Neural cell (in vitro differentiated cells): ENCODE results near the gene TPSAB1.
"Not testable (repeated sequence)": the region's sequence is repeated elsewhere in the genome, so short reads cannot be mapped to it uniquely, and the experiment has no call there.

Experiments
- EP300 ChIP-seq: fragments of 450-650 bp; conservative IDR thresholded peaks from 2 replicates; pipeline ENCODE4 v1.6.1; 2014; ENCODE audit warnings: antibody characterized with exemption, mild to moderate bottlenecking, moderate library complexity; ENCODE audit not compliant: poor library complexity, severe bottlenecking
- EZH2 ChIP-seq: fragments of 200-600, 300-800 bp; shearing (Covaris generic), sonication (generic); IDR thresholded peaks from 2 replicates; pipeline ENCODE4 v1.6.1; 2014; ENCODE audit warnings: antibody characterized with exemption, low read length, borderline replicate concordance, mild to moderate bottlenecking; ENCODE audit not compliant: insufficient read depth, poor library complexity, severe bottlenecking
- MXI1 ChIP-seq: fragments of 450-650 bp; conservative IDR thresholded peaks from 2 replicates; pipeline ENCODE4 v1.6.1; 2014; ENCODE audit warnings: antibody characterized with exemption, mild to moderate bottlenecking; ENCODE audit not compliant: poor library complexity, severe bottlenecking
- POLR2AphosphoS5 ChIP-seq: IDR thresholded peaks from 2 replicates; pipeline ENCODE4 v1.6.1; 2012
- SMC3 ChIP-seq: fragments of 450-650 bp; conservative IDR thresholded peaks from 2 replicates; pipeline ENCODE4 v1.6.1; 2014; ENCODE audit warnings: antibody characterized with exemption, mild to moderate bottlenecking, moderate library complexity; ENCODE audit not compliant: poor library complexity
- TAF1 ChIP-seq: IDR thresholded peaks from 2 replicates; pipeline ENCODE4 v1.6.1; 2012; ENCODE audit warnings: low read depth
- TF ChIP-seq, protein P1 (sequence below): fragments of 450-650 bp; IDR thresholded peaks from 2 replicates; pipeline ENCODE4 v1.5.1; 2014; ENCODE audit warnings: antibody characterized with exemption, mild to moderate bottlenecking, moderate library complexity; ENCODE audit not compliant: poor library complexity, severe bottlenecking
- TF ChIP-seq, protein P2 (sequence below): IDR thresholded peaks from 2 replicates; pipeline ENCODE4 v1.6.1; 2012; ENCODE audit warnings: borderline replicate concordance

DNA sequence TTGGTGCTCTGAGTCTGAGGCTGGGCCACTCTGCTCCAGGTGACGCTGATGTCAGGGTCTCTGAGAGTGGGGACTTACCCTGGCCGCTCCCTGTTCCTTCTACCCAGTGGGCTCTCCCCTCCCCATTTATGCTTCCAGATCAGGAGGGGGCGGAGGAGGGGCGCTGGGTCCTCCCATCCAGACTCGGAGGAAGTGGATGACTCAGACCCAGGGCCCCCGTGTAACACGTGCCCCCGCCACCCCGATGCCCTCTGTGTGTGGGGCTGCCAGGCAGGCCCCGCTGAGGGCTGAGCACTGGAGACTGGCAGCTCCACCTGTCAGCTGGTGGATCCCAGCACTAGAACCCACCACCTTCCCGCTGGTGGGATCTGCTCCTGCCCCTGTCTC, 10.4 kb upstream of the TPSAB1 start, which contains the start of gene TPSB2:
- TF ChIP-seq, protein P1, sequence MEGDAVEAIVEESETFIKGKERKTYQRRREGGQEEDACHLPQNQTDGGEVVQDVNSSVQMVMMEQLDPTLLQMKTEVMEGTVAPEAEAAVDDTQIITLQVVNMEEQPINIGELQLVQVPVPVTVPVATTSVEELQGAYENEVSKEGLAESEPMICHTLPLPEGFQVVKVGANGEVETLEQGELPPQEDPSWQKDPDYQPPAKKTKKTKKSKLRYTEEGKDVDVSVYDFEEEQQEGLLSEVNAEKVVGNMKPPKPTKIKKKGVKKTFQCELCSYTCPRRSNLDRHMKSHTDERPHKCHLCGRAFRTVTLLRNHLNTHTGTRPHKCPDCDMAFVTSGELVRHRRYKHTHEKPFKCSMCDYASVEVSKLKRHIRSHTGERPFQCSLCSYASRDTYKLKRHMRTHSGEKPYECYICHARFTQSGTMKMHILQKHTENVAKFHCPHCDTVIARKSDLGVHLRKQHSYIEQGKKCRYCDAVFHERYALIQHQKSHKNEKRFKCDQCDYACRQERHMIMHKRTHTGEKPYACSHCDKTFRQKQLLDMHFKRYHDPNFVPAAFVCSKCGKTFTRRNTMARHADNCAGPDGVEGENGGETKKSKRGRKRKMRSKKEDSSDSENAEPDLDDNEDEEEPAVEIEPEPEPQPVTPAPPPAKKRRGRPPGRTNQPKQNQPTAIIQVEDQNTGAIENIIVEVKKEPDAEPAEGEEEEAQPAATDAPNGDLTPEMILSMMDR, result not testable (repeated sequence)
- TF ChIP-seq SMC3, EP300, EZH2, MXI1, TAF1, POLR2AphosphoS5: not testable (repeated sequence)
- TF ChIP-seq, protein P2, sequence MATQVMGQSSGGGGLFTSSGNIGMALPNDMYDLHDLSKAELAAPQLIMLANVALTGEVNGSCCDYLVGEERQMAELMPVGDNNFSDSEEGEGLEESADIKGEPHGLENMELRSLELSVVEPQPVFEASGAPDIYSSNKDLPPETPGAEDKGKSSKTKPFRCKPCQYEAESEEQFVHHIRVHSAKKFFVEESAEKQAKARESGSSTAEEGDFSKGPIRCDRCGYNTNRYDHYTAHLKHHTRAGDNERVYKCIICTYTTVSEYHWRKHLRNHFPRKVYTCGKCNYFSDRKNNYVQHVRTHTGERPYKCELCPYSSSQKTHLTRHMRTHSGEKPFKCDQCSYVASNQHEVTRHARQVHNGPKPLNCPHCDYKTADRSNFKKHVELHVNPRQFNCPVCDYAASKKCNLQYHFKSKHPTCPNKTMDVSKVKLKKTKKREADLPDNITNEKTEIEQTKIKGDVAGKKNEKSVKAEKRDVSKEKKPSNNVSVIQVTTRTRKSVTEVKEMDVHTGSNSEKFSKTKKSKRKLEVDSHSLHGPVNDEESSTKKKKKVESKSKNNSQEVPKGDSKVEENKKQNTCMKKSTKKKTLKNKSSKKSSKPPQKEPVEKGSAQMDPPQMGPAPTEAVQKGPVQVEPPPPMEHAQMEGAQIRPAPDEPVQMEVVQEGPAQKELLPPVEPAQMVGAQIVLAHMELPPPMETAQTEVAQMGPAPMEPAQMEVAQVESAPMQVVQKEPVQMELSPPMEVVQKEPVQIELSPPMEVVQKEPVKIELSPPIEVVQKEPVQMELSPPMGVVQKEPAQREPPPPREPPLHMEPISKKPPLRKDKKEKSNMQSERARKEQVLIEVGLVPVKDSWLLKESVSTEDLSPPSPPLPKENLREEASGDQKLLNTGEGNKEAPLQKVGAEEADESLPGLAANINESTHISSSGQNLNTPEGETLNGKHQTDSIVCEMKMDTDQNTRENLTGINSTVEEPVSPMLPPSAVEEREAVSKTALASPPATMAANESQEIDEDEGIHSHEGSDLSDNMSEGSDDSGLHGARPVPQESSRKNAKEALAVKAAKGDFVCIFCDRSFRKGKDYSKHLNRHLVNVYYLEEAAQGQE, result not testable (repeated sequence)
